ENCODE measurements around the gene BTBD7. TPM values are rescaled to one million over a fixed set of nuclear protein-coding genes. Genes with fewer than 3 reads are reported as not detected.

BTBD7 gene
- total and polyA plus RNA-seq, 9 of the 15 experiments (the other 6 are each of a cell fraction or from before 2014, with no cell fraction given): 2.5 to 12.9 (median 6.2) TPM

DNA sequence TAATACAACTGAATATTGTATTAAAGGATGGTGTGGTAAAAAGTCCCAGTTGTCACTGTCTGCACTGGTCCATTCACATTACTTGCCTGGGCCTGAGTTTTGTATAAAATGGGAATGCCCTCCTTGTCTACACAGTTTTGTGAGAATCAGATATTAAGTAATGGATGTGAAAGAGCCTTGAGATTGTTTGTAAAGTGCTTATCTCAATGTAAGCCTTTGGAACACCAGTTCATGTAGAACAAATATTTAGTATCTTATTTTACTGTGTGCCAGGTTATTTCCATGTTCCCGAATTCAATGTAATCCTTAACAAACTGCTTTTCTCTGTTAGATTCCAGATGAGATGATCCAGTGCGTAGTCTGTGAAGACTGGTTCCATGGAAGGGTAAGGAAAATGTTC is 118.2 kb downstream of the BTBD7 start:
- BruUV-seq (replicated peaks): no TSS peak
- H3K9me1 ChIP-seq (ENCODE audit: control insufficient read depth, insufficient read depth, low read length): peaks cover 4% of the 10 kb centered on the region
- no peaks in the 10 kb centered on the region for H3K27me3 ChIP-seq (ENCODE audit: control insufficient read depth in 2 of 2, insufficient read depth in 2 of 2, low read length in 2 of 2)
- no peak overlapping the region for H3K27ac ChIP-seq (ENCODE audit: extremely low read depth, low read depth, low read length)
- no peak overlapping the region for H2AFZ ChIP-seq (ENCODE audit: low read depth, low read length)
- H3K9ac ChIP-seq (ENCODE audit: insufficient read depth in 1 of 2, low read depth in 2 of 2, low read length in 2 of 2): no peak overlapping the region
- intact Hi-C loops (cut with micrococcal nuclease): no loop called here
- peaks cover 63% of the 10 kb centered on the region for H3K36me3 ChIP-seq (ENCODE audit: control insufficient read depth, insufficient read depth, low read length)
- H3K4me1 ChIP-seq (replicated peaks in 1 of 2; ENCODE audit: control insufficient read depth in 2 of 2, insufficient read depth in 2 of 2, low read length in 2 of 2): no peaks in the 10 kb centered on the region
- no peaks in the 10 kb centered on the region for H4K20me1 ChIP-seq (replicated peaks; ENCODE audit: control insufficient read depth, insufficient read depth, low read length)
- no peak overlapping the region for H3K4me2 ChIP-seq (ENCODE audit: insufficient read depth, low read length)
- TF ChIP-seq U2AF2 (optimal IDR thresholded peaks at IDR 0.05; ENCODE audit: low read depth, low read length) (no peak), CSDE1 (IDR thresholded peaks at IDR 0.05) (no peak), HEY1 (CRISPR knock-in tag; IDR thresholded peaks at IDR 0.05; ENCODE audit: borderline replicate concordance) (no peak), RBM14 (IDR thresholded peaks at IDR 0.05; ENCODE audit: borderline replicate concordance, insufficient read depth, low read depth, low read length) (no peak), POLR3G (IDR thresholded peaks at IDR 0.05; ENCODE audit: extremely low read depth, insufficient read length, insufficient replicate concordance) (no peak), NFATC3 (IDR thresholded peaks at IDR 0.05) (no peak), YY1 (IDR thresholded peaks at IDR 0.05; ENCODE audit: borderline replicate concordance in 1 of 3, control insufficient read depth in 1 of 3, extremely low read depth in 1 of 3, insufficient read depth in 3 of 3, insufficient read length in 1 of 3, insufficient replicate concordance in 2 of 3, low read depth in 1 of 3, low read length in 2 of 3) (no peak), ZKSCAN8 (CRISPR knock-in tag; IDR thresholded peaks at IDR 0.05) (no peak), PHB (CRISPR knock-in tag; IDR thresholded peaks at IDR 0.05) (no peak)
- TF ChIP-seq, protein P1, sequence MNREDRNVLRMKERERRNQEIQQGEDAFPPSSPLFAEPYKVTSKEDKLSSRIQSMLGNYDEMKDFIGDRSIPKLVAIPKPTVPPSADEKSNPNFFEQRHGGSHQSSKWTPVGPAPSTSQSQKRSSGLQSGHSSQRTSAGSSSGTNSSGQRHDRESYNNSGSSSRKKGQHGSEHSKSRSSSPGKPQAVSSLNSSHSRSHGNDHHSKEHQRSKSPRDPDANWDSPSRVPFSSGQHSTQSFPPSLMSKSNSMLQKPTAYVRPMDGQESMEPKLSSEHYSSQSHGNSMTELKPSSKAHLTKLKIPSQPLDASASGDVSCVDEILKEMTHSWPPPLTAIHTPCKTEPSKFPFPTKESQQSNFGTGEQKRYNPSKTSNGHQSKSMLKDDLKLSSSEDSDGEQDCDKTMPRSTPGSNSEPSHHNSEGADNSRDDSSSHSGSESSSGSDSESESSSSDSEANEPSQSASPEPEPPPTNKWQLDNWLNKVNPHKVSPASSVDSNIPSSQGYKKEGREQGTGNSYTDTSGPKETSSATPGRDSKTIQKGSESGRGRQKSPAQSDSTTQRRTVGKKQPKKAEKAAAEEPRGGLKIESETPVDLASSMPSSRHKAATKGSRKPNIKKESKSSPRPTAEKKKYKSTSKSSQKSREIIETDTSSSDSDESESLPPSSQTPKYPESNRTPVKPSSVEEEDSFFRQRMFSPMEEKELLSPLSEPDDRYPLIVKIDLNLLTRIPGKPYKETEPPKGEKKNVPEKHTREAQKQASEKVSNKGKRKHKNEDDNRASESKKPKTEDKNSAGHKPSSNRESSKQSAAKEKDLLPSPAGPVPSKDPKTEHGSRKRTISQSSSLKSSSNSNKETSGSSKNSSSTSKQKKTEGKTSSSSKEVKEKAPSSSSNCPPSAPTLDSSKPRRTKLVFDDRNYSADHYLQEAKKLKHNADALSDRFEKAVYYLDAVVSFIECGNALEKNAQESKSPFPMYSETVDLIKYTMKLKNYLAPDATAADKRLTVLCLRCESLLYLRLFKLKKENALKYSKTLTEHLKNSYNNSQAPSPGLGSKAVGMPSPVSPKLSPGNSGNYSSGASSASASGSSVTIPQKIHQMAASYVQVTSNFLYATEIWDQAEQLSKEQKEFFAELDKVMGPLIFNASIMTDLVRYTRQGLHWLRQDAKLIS (CRISPR knock-in tag; IDR thresholded peaks at IDR 0.05): no peak
- TF ChIP-seq, protein P2, sequence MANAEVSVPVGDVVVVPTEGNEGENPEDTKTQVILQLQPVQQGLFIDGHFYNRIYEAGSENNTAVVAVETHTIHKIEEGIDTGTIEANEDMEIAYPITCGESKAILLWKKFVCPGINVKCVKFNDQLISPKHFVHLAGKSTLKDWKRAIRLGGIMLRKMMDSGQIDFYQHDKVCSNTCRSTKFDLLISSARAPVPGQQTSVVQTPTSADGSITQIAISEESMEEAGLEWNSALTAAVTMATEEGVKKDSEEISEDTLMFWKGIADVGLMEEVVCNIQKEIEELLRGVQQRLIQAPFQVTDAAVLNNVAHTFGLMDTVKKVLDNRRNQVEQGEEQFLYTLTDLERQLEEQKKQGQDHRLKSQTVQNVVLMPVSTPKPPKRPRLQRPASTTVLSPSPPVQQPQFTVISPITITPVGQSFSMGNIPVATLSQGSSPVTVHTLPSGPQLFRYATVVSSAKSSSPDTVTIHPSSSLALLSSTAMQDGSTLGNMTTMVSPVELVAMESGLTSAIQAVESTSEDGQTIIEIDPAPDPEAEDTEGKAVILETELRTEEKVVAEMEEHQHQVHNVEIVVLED (CRISPR knock-in tag; IDR thresholded peaks at IDR 0.05): no peak
- no peak overlapping the region for H3K4me3 ChIP-seq
- ChIA-PET CTCF (ENCODE audit: low intra/inter-chr PET ratio) (no interaction called here), POLR2A (no interaction called here)
- FAIRE-seq (no peak), DNase-seq (ENCODE audit: extremely low read depth in 1 of 4, low spot score in 3 of 4) (no peak), ATAC-seq (no peak)
- no peaks in the 10 kb centered on the region for H3K9me3 ChIP-seq (replicated peaks; ENCODE audit: control insufficient read depth, insufficient read depth, low read depth, low read length)
- WGBS (ENCODE audit: insufficient coverage, low coverage, missing lambda C conversion rate): 100% methylated on average over 2 of the region's 2 CpGs
- in situ Hi-C loops (cut with MboI): no loop called here
- H3K79me2 ChIP-seq (ENCODE audit: control insufficient read depth, insufficient read depth, low read length): peaks cover 2% of the 10 kb centered on the region

Data from K562 (cell line).